Kidney (tissue), 14 donors: Measurements from ENCODE around the gene POLE4. TPM values are rescaled to one million over a fixed set of nuclear protein-coding genes. Genes with fewer than 3 reads are reported as not detected.

Experiments used
- DNase-seq, 5 donors: peaks; one replicate each; pipeline ENCODE4 v3.0.0-alpha.2; 2013 to 2020
- FAIRE-seq: peaks from 2 replicates; lab custom pipeline; 2012; peaks lifted over from hg19 to GRCh38; lab: Jason Lieb, UNC
- H3K27ac ChIP-seq, 2 donors: one replicate each; pipeline ENCODE4 v1.7.0; 2013; ENCODE audit warnings: low read depth in 2 of 2, low read length in 2 of 2, inconsistent platforms in 1 of 2
- H3K27me3 ChIP-seq: one replicate; pipeline ENCODE4 v1.7.1; 2013; ENCODE audit warnings: low read length, inconsistent platforms; ENCODE audit not compliant: control insufficient read depth, insufficient read depth
- H3K36me3 ChIP-seq, 3 donors: one replicate each; pipeline versions ENCODE4 v1.7.0 to v1.7.1; 2013; ENCODE audit warnings: low read length in 3 of 3, control low read depth in 1 of 3, inconsistent platforms in 1 of 3; ENCODE audit not compliant: insufficient read depth in 3 of 3, control insufficient read depth in 2 of 3
- H3K4me1 ChIP-seq, 3 donors: one replicate each; pipeline versions ENCODE4 v1.7.0 to v1.7.1; 2013; ENCODE audit warnings: low read length in 3 of 3, inconsistent platforms in 1 of 3, low read depth in 1 of 3; ENCODE audit not compliant: control insufficient read depth in 2 of 3, insufficient read depth in 2 of 3
- H3K4me3 ChIP-seq, 3 donors: one replicate each; pipeline versions ENCODE4 v1.7.0 to v1.8.1; 2013; ENCODE audit warnings: low read length in 3 of 3, control low read depth in 1 of 3, inconsistent platforms in 1 of 3
- H3K9ac ChIP-seq, 3 donors: one replicate each; pipeline versions ENCODE4 v1.7.0 to v1.7.1; 2013; ENCODE audit warnings: low read length in 3 of 3, control low read depth in 1 of 3, inconsistent platforms in 1 of 3
- H3K9me3 ChIP-seq, 3 donors: one replicate each; pipeline versions ENCODE4 v1.7.0 to v1.7.1; 2013; ENCODE audit warnings: low read length in 3 of 3, control low read depth in 1 of 3, inconsistent platforms in 1 of 3; ENCODE audit not compliant: control insufficient read depth in 2 of 3, insufficient read depth in 1 of 3
- intact Hi-C: fragments of 100-400 bp; cut with DNase I; formaldehyde crosslinking; loops from one replicate; pipeline ENCODE4 v1.11.1; 2022
- polyA plus RNA-seq: library from polyadenylated mRNA; stranded (reverse); fragments of 350-450 nt; fragmentation: Illumina TruSeq; extraction: RNeasy Lipid Tissue Mini Kit (QIAGEN cat#74804); gene quantifications from one replicate; pipeline ENCODE4 v1.2.3, GENCODE V29; 2014; ENCODE audit warnings: low read depth, low replicate concordance; ENCODE audit not compliant: insufficient read depth
- total RNA-seq: library from RNA; stranded (reverse); fragmentation: NEBNext Ultra II Directional; extraction: Animal tissue kit (Norgen Biotek cat#: 25700); gene quantifications from one replicate; pipeline ENCODE4 v1.2.1, GENCODE V29; 2021
- TF ChIP-seq, protein P1 (sequence below): IDR thresholded peaks from 3 replicates; pipeline ENCODE4 v1.5.1; 2012; ENCODE audit warnings: mild to moderate bottlenecking, moderate library complexity, borderline replicate concordance; ENCODE audit not compliant: insufficient read depth; ENCODE audit errors: extremely low read depth
- donor health status: control.
- donor health status: control.
- donor health status: control.
- donor health status: control.
- donor health status: control.
- donor health status: DM: yes; HTN: yes; CAD: no.
- donor health status: Normal renal cell carcinoma (clear cell type).

Gene POLE4
- total and polyA plus RNA-seq, 2 donors from 2014 or later: 54.3 to 122 TPM

DNA sequence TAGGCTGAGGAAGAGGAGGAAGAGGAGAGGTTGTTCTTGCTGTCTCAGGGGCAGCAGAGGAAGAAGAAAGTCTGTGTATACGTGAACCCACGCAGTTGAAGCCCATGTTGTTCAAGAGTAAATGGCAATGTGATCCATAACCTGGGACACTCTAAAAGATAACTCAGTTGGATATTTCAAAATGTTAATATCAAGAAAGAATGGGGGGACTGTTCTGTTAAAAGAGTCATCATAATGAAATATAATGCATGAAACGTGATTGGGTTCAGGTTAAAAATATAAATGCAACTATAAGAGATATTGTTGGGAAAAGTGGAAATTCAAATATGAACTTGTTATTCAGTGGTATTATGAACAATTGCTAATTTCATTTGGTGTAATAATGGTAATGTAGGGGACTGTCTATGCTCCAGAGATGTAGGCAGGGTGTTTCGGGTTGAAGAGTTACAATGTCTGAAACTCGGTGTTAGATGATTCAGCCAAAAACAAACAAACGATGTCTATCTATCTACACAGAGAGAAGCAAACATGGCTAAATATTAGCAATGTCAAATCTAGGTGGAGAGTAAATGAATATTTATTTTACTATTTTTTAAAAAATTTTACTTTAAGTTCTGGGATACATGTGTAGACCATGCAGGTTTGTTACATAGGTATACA, 21.1 kb upstream of the POLE4 start:
- Histone ChIP-seq H3K4me3 (no peak overlapping the region), H3K9ac (no peak overlapping the region), H3K9me3 (no peaks in the 10 kb centered on the region), H3K36me3 (no peaks in the 10 kb centered on the region), H3K4me1 (no peaks in the 10 kb centered on the region), H3K27ac (no peak overlapping the region), H3K27me3 (no peaks in the 10 kb centered on the region)
- intact Hi-C loops: no loop called here
- no peak for DNase-seq
- FAIRE-seq: no peak
- TF ChIP-seq, protein P1, sequence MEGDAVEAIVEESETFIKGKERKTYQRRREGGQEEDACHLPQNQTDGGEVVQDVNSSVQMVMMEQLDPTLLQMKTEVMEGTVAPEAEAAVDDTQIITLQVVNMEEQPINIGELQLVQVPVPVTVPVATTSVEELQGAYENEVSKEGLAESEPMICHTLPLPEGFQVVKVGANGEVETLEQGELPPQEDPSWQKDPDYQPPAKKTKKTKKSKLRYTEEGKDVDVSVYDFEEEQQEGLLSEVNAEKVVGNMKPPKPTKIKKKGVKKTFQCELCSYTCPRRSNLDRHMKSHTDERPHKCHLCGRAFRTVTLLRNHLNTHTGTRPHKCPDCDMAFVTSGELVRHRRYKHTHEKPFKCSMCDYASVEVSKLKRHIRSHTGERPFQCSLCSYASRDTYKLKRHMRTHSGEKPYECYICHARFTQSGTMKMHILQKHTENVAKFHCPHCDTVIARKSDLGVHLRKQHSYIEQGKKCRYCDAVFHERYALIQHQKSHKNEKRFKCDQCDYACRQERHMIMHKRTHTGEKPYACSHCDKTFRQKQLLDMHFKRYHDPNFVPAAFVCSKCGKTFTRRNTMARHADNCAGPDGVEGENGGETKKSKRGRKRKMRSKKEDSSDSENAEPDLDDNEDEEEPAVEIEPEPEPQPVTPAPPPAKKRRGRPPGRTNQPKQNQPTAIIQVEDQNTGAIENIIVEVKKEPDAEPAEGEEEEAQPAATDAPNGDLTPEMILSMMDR: no peak

DNA sequence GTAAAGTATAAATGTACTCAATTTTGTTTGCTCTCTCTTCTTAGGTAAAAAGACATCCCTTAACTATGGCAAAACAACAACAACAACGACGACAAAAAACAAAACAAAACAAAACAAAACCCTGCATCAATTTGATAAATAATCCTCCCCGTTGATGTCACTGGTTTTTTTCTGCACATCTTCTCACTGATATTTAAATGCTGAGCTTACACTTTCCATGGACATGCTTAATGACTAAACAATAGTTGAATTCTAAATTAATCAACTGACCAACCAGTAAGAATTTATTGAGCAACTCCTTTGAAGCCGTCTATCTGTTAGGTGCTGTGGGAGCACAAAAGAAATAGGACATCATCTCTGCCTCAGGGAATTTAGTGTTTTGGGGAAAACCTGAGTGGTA, 20.2 kb upstream of the POLE4 start:
- Histone ChIP-seq H3K4me1 (no peaks in the 10 kb centered on the region), H3K27me3 (no peaks in the 10 kb centered on the region), H3K9me3 (no peaks in the 10 kb centered on the region), H3K27ac (no peak overlapping the region), H3K36me3 (no peaks in the 10 kb centered on the region), H3K9ac (no peak overlapping the region), H3K4me3 (no peak overlapping the region)
- FAIRE-seq: no peak
- intact Hi-C loops: no loop called here
- DNase-seq: no peak
- TF ChIP-seq, protein P1: no peak

DNA sequence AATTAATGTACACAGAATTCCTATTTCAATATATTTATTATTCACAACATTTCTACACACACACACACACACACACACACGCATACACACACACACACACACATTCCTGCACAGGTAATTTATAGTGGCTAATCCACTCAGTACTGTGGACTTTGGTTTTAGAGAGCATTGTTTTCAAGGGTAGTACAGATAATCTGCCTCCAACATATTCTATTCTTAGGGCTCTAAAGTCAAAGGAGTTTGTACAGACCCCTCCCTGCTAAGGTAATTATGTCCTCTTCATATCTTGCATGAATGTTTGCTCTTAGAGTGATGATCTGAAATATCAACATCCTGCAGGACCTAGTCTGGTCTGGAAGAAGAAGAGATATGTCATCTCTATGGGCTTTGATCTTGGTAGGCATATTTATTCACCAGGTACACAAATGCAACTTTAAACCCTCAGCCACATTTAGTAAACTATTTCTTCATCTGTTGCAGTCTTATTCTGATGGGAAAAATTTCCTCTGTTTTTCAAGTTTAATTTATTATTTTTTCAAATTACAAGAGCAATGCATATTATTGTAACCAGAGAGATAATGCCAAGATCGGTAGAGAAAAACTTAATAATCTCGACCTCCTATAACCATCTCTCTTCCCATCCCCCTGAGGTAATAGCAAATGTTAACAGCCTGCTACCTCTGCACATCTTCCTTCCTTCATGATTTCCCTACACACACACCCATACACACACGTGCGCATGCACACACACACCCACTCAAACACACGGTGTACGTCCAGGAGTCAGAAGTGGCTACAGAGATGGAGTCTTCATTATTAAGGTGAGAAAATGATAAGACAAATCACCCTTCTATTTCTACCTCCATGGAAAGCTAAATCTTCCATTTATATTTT, 18.3 kb upstream of the POLE4 start:
- Histone ChIP-seq H3K9me3 (no peaks in the 10 kb centered on the region), H3K36me3 (no peaks in the 10 kb centered on the region), H3K27ac (no peak overlapping the region), H3K4me3 (no peak overlapping the region), H3K4me1 (no peaks in the 10 kb centered on the region), H3K9ac (no peak overlapping the region), H3K27me3 (no peaks in the 10 kb centered on the region)
- intact Hi-C loops: no loop called here
- DNase-seq (no peak), FAIRE-seq (no peak)
- TF ChIP-seq, protein P1: no peak
